GM18505 (cell line): Measurements from ENCODE around the gene TNRC6A.
"Not testable (repeated sequence)": the region's sequence is repeated elsewhere in the genome, so short reads cannot be mapped to it uniquely, and the experiment has no call there.

ENCODE experiments used
- ATAC-seq: cut with Tn5 transposase; IDR thresholded peaks from one replicate; pipeline ENCODE4 v1.9.1; 2021; ENCODE audit not compliant: unreplicated experiment
- POLR2A ChIP-seq: IDR thresholded peaks from 4 replicates; pipeline ENCODE4 v1.6.1; 2011; ENCODE audit warnings: borderline replicate concordance; ENCODE audit not compliant: insufficient read depth, insufficient read length; ENCODE audit errors: extremely low read depth

Gene TNRC6A

DNA sequence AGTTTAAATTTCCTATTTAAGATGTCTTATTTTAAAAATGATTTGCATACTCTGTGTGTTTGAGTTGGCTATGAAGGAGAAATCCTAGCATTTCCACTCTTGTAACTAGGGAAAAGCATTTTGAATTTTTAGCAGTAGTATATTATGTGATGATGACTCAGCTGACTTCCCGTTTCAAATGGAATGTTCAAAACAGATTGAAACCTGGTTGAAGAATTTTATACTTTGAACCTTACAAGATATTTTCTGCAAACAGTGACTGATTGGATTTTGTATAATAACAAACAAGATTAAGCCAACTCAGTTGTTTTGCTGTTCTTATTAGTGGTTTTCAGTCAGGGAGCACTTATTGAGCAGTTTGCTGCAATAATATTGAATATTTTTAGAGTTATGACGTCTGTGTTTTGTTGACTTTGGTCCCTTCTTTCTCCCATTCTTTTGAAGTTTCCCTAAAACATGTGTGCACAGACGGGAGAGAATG is 8.0 kb downstream of the TNRC6A start:
- TF ChIP-seq POLR2A = no peak
- no peak for ATAC-seq

DNA sequence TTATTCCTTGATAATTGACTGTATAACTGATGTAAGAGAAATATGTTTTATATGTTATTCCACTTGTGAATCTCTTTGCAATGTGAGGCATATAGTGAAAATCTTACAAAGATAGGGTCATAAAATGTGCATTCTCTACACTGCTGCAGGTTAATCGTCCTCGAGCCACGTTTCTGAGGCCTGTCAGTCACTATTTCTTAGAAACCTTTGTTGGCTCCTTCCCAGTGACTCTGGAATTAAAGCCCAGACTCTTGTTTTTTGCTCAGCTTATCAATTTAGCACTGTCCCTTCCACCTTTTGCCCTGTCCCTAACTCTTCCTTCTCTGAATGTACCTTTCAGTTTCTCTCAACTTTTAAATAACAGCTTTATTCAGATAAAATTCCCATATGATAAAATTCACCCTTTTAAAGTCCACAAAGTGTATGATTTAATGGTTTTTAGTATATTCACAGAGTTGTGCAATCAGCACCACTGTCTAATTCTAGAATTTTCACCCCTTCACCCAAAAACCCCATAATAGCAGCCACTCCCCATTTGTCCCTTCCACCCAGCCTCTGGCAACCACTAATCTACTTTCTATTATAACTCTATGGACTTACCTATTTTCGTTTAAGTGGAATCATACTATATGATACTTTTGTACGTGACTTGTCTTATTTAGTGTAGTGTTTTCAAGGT is 8.6 kb downstream of the TNRC6A start:
- TF ChIP-seq POLR2A = no peak
- no peak for ATAC-seq

DNA sequence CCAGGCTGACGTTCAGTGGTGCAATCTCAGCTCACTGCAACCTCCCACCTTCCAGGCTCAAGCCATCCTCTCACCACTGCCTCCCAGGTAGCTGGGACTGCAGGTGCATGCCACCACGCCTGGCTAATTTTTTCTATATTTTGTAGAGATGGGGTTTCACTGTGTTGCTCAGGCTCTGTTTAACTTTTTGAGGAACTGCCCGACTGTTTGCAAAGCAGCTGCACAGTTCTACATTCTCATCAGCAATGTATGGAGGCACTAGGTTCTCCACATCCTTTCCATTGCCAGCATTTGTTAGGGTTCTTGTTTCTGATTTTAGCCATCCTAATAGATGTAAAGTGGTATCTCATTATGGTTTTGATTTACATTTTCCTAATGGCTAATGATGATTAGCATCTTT is 9.4 kb downstream of the TNRC6A start:
- TF ChIP-seq POLR2A = no peak
- no peak for ATAC-seq

DNA sequence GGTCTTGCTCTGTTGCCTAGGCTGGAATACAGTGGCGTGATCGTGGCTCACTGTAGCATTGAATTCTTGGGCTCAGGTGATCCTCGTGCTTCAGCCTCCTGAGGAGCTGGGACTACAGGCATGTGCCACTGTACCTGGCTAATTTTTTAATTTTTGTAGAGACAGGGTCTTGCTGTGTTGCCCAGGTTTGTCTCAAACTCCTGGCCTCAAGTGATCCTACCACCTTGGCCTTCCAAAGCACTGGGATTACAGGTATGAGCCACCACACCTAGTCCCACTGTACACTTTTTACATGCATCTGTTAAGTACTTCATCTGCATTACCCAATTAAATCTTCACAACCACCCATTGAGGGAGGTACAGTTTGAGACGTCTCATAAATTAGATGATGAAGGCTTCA is 12.4 kb downstream of the TNRC6A start:
- ATAC-seq = no peak
- TF ChIP-seq POLR2A = no peak

DNA sequence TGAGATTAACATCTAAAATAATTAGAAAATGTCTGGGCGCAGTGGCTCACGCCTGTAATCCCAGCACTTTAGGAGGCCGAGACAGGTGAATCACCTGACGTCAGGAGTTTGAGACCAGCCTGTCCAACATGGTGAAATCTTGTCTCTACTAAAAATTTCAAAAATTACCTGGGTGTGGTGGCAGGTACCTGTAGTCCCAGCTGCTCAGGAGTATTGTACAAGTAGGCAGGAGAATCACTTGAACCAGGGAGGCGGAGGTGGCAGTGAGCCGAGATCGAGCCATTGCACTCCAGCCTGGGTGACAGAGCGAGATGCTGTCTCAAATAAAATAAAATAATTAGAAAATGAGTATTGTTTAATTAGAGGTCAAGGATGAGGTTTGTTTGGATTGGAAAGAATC is 13.2 kb downstream of the TNRC6A start:
- not testable (repeated sequence) for ATAC-seq

DNA sequence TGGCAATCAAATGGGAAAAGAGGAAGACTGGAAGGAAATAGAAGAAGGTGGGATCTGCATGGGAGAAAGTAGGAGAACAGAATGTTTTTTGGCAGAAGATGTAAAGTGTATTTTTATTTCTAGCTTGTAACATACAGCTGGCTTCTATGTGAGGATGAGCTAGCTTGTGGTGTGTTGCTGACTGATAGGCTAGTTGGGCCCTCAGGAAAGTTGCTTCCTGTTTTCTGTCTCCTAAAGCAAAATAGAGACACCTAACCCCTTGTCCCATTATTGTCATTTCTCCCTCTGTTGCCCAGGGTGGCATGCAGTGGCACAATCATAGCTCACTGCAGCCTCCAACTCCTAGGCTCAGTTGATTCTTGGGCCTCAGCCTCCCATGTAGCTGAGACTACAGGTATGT is 15.9 kb downstream of the TNRC6A start:
- no peak for ATAC-seq
- no peak for TF ChIP-seq POLR2A

DNA sequence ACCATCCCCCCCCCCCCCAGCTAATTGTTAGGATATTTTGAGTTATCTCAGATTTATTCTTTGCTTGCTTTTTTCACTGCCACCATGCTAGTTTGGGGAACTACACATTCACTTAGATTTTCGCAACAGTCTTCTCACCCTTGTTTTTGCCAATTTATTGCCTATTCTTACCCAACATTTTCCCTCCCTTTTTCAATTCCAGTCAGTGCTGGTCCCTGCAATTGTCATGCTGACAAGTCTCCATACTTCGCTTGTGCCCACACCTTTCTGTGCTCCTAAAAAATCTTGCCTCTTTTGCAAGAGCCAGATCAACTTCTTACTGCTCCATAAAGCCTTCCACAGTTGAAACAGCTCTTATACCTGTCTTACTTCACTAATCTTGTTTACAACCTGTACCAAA is 16.3 kb downstream of the TNRC6A start:
- no peak for TF ChIP-seq POLR2A
- no peak for ATAC-seq

DNA sequence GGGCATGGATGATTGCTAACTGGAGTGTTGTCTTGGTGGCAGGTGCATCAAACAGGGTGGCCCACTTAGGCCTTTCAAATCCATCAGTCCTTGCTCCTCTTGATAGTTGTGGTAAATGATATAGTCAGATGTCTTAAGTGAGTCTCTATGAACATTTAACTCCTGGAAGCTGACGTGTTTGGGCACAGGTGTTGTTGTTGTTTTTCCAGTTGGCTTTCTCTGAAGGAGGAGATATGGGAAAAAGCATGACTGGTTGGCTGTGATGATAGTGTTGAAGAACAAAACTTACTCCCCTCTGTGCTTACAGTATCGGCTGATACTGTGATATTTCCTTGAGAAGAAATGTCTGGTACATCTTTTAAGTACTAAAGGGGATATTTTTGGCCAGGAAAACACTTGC is 18.0 kb downstream of the TNRC6A start:
- no peak for TF ChIP-seq POLR2A
- no peak for ATAC-seq

DNA sequence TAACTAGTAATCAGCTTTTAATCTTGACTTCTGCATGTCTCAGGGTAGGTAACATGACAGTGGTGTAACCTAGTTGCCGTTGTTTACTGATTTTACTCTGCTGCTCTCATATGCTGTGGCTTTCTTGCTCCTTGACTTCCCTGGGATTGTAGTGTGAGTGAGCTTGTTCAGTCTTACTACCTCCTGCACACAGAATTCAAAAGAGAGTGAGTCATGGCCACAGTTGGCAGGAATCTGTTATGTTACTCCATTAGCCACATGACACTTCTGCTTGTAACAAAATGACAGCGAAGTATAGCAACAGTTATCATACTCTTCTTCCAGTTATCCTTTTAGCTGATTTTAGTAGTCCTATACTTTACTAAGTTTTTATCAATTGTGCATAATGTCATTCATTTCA is 18.8 kb downstream of the TNRC6A start:
- TF ChIP-seq POLR2A = no peak
- no peak for ATAC-seq

DNA sequence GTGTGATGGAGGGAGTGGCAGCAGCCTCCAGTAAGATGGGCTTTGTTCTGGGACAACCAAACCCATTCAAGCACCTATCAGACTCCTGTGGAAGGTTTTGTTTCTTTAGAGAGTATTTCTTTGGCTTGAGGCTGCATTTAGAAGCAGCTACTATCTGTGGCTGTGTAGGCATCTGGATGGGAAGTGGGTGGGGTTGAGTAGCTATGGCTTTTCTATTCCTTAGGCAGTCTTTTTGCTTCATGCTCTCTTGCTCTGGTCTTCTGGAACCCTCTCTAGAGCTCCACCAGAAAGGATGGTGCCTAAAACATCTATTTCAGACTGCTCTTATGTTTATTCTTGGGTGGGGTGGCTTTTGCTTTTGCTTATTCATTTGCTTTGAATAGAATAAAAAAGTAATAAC is 19.9 kb downstream of the TNRC6A start:
- TF ChIP-seq POLR2A = no peak

DNA sequence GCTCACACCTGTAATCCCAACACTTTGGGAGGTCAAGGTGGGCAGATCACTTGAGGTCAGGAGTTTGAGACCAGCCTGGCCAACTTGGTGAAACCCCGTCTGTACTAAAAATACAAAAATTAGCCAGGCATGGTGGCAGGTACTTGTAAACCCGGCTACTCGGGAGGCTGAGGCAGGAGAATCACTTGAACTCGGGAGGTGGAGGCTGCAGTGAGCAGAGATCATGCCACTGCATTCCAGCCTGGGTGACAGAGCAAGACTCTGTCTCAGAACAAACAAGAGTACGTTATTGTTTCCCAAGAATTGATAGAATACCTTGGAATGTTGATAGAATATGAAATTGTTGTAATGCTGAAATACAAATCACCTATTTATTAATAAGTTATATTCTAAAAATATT is 20.4 kb downstream of the TNRC6A start:
- ATAC-seq = not testable (repeated sequence)

More for the DNA sequence above, 19.9 kb downstream of the TNRC6A start:
- ATAC-seq = no peak

DNA sequence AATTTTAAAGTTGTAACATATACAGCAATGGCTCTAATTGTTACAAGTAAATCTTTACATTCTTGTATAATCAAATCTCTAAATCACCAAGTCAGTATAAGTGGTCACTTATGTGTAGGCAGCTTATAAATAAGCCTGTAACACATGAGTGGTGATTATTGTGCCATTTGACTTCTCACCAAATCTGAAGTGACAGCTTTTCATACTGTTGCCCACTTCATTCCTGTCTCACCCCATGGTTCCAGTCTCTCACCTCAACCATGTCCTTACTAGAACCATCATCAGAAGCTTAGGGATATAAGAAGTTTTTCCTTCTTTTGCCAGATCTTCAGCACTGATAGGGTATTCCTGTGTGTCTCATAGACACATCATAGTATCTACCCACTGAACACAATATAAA is 23.5 kb downstream of the TNRC6A start:
- TF ChIP-seq POLR2A = no peak
- ATAC-seq = no peak

DNA sequence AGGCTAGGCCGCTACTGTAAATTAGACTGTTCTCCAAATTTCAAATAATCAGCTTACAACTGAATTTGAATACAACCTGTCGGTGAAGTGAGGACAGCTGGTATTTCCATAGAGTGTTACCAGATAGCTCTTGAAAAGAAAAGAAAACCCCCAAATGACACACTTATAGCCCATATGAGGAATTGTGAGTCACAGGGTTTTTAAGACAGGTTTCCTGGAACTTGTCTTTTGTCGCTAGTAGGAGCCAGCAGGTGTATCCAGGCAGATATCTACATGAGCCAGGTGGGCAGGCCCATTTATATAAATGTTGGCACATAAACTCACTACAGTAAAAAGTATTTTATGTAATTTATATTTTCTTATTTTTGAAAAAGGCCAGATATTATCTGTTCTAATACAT is 24.0 kb downstream of the TNRC6A start:
- TF ChIP-seq POLR2A = no peak
- ATAC-seq = no peak

DNA sequence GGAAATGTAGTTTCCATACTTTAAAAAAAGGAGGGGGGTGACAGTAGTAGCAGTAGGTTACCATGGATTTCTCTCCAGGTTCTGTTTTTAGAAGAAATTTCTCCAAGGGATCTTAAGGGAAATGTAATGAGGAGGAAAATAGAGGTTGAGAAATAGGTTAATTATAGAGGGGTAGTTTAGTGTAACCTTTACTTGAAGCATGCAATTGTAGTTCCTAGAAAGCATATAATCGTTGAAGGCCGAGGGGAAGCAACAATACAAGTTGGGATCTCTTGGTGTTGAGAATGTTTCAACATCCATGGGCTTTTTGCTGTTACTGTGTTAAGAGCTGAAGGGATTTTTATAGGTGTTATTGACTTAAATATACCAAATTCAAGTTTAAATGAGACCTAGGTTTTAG is 25.1 kb downstream of the TNRC6A start:
- no peak for TF ChIP-seq POLR2A
- no peak for ATAC-seq

DNA sequence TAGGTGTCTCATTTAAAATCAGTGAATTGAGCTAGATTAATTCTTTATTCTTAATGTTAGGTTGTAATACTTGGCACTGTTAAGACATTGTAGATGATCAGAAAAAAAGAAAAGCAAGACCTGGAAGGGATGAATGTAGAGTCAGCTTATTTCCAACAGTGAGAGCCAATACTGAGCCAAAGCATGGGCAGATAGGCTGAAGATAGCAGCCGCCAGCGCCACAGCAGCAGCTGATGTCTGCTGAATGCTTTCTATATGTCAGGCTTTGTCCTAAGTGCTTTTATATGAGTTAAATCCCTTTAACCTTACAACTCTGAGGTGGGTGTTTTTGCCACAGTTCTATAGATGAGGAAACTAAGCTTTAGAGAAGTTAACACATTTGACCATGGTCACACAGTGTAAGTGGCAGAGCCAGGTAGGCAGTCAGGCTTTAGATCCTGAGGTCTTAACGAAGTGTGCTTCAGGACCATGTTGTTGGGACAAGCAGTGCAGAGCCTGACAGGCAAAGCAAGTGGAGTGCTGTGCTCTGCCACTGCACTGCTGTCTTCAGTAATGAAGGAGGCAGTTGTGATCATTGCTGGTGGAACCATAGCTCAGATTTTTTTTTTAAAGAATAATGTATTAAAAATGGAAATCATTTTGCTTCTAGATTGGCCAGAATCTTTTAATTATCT is 25.9 kb downstream of the TNRC6A start:
- no peak for ATAC-seq
- TF ChIP-seq POLR2A = no peak

DNA sequence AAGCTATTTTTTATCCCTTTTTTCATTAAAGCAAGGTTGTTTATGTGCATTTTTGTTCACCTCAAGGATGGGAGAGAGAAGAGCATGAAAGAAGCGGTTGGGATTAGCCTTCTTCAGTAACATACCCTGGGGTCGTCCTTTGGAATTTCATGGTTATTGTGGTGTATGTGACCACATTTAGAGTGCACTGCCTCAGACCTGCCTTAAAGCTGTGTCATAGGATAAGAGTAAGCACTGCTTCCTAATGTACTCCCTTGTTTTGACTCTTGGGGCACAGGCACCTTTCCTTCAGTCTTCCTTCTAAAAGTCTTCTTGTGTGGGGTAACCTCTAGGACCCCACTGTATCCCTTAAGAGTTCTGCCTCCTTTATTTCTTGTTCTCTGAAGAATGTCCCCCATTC is 28.9 kb downstream of the TNRC6A start:
- TF ChIP-seq POLR2A = no peak
- no peak for ATAC-seq

DNA sequence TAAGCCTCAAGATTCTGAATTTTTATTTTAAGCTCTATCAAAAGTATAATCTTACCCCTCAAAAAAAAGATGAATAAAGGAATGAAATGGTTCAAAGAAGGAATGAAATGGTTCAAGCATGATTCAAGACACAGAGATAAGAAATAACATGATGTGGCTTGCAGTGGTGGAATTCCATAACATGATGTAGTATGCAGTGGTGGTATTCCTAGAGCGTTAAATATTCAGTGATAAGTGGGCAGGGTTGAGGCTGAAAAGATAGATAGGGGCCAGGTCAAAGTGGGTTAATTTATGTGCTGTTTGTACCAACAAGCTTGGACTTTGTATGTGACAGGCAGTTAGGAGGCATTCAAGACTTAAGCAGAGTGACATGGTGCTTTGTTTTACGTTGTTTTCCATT is 29.6 kb downstream of the TNRC6A start:
- ATAC-seq = no peak
- TF ChIP-seq POLR2A = no peak
